GM19438 (cell line): Measurements from ENCODE around the gene CFAP46.
"Not testable (repeated sequence)": the region's sequence is repeated elsewhere in the genome, so short reads cannot be mapped to it uniquely, and the experiment has no call there.

Source experiments
- ATAC-seq: cut with Tn5 transposase; IDR thresholded peaks from one replicate; pipeline ENCODE4 v1.9.1; 2021; ENCODE audit warnings: low read depth; ENCODE audit not compliant: unreplicated experiment

The CFAP46 gene

DNA sequence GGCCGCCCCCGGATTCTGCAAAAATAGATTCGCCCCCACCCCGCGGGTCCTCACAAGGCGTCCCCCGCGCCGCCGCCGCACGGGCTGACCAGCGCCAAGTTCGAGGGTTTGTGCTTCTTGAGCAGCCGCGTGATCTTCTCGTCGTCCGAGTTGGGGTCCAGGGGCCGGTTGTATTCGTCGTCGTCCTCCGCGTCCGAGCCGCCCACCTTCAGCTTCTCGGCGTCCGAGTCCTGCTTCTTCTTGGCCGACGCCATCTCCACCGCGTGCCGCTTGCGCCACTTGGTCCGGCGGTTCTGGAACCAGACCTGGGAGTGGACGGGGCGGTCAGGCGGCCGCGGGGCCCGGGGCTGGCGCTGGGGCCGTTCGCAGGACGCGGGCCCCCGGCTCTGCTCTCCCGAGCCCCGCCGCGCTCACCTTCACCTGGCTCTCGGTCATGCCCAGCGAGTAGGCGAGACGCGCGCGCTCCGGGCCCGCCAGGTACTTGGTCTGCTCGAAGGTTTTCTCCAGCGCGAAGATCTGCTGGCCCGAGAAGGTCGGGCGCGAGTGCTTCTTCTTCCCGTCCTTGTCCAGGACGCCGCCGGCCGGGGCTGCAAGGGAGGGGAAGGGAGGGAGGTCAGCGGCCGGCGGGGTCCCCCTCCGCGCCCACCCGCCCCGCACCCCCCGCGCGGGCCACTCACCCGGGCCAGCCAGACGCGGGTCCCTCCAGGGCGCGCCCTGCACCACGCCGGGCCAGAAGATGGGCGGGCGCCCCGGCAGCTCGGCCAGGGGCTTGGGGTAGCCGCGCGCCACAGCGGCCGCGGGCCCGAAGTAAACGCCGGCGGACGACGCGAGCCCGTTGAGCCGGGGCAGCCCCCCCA is 157.3 kb downstream of the CFAP46 start:
- no peak for ATAC-seq

DNA sequence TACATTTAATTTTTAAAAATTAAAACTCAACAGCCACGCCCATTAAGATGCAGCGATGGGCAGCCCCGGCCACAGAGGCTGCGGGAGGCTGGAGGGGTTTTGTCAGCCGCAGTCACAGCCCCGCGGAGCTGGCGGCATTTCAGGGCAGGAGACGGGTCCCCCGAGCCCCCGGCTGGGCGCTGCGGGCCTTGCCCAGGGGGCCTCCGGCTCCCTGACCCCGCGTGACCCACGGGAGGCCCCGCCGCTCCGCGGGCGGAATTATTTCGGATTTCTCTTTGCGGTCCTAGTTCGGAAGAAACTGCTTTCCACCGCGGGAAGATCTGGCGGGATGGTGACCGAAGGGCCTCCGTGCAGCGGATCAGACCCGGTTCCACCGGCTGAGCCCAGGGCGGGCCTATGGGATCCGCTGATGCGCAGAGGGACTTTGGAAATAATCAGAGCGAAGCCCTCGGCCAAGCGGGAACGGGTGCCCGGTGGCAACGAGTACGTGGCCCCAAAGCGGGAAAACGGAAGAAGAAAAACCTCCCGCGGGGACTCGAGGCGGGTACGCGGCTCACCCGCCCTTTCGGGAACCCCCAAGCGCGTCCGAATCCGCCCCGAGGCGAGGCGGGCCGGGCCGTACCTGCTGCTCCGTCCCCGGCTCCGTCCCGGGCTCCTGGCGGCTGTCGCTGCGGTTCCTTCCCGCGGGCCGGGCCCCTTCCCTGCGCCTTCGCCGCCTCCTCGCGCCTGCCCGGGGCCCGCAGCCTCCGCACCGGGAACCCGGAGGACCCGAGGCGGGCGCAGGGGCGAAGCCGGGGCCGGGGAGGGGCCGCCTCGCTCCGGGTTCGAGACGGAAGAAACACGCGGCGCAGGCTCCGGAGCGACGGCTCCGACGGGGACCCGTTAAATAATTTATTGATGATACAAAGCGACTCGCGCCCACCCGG is 158.2 kb downstream of the CFAP46 start:
- no peak for ATAC-seq

DNA sequence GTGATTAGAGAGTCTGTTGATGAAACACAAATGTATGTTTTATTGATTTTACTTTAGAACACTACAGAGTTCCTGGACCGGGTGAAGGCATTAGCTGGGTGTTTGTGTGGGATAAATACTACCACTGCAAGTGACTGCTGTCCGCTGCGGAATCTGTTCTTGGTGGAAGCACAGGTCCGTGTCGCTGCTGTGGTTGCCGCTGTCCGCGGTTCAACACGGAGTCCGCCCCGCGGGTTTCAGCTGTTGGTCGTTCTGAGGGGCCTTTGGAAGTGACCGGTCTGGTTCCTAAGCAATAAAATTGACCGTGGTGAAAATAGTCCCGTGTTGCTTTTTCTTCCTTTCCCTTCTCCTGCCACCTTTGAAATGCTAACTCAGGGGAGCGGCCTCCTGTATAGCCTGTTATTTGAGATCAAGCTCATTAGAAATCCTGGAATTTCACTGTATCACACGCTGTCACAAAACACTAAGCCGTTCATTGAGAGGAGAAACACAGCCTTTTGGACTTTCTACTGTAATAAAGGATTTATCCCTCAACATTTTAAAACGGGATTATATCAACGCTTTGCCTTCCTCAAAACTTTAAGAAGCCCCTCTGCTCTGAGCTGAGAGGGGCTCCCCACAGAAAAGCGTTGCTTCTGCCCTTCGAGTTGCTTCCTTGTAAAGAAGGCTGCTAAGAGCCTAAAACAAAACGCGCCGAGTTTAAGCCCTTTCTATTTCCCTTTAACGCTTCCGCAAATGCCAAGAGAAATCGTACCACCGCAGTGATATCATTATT is 159.0 kb downstream of the CFAP46 start:
- no peak for ATAC-seq

- ATAC-seq, result no peak
These were observed 160.8 kb downstream of the CFAP46 start for GRCh38 chr10:132781556-132781955.

GRCh38 chr10:132780356-132780755 is 162.0 kb downstream of the CFAP46 start:
- ATAC-seq, result no peak

DNA sequence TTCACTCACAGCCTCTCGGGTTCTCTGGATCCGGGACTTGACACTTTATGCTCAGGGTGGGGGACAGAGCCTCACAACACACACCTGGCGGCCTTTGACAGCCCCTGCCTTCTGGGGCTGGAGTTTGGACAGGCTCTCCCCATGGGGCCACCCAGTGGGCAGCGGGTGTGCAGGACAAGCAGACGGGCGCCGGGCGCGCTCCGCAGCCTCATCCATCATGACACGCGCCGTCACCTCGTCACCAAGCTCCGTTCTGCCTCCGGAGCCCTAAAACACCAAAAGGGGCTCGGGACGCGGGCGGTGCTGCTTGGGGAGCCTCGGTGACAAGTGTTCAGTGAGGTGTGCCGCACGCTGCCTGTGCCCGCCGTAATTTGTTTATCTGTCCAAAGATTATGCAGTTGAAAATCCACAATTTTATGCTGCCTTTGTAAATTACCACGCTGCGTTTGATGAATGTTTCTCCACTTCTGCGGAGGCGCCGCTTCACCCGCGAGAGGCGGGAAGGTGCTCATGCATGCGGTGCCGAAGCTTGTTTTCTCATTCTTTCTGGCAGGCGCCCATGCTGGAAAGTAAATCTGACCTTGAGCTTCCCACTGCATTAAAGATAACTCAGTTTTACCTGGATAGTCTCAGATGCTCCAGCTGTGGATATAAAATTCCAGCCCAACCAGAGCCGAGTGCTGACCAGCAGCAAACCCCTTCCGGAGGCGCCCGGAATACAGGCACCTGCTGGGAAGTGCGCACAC is 162.6 kb downstream of the CFAP46 start:
- no peak for ATAC-seq

DNA sequence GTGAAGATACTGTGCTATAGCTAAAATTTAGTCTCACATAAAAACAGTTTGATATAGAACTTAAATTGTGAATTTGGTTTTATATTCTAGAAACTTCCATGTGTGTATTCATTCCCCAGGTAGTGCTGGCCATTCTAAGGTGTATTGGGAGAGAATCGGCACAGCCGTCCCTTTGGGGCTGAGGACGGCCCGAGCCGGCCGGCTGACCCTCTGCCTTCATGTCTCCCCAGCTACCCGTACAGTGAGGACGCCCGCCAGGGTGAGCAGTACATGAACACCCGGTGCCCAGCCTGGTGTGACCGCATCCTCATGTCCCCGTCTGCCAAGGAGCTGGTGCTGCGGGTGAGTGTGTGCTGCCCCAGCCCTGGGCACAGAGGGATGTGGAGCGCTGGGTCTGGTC is 164.9 kb downstream of the CFAP46 start:
- ATAC-seq, result no peak

DNA sequence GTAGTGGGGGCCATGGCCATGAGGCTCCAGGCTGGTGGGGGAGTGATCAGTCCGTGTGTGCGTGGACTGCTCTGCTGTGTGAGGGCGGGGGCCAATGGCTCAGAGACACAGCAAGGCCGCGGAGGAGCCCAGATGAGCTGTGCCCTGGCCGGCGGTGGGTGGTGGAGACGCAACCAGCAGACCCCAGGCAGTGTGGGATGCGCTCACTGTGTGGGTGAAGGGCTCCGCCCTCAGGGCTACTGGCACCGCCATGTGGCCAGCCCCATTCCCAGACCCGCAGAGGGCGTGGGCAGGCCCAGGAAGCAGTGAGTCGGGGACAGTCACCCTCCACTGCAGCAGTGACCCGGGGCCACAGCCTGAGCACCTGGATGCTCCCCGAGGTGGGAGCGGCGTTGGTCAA is 165.5 kb downstream of the CFAP46 start:
- ATAC-seq, result no peak

DNA sequence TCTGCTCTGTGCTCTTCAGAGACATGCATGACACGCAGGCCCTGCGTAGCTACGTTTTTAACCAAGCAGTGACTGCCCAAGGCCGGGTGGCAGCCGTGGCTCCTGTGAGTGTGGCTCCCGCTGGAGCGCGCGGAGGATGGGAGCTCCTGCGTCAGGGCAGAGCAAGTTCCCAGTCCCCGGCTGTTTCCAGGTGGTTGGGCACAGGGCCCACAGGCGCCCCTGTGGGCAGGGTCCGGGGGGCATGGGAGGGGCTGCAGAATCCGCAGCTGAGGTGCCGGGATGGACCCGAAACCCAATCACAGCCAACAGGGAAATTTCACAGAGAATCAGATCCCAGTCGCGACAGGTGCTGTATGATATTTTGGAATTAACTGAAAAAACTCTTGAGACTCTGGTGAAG is 166.2 kb downstream of the CFAP46 start:
- no peak for ATAC-seq

DNA sequence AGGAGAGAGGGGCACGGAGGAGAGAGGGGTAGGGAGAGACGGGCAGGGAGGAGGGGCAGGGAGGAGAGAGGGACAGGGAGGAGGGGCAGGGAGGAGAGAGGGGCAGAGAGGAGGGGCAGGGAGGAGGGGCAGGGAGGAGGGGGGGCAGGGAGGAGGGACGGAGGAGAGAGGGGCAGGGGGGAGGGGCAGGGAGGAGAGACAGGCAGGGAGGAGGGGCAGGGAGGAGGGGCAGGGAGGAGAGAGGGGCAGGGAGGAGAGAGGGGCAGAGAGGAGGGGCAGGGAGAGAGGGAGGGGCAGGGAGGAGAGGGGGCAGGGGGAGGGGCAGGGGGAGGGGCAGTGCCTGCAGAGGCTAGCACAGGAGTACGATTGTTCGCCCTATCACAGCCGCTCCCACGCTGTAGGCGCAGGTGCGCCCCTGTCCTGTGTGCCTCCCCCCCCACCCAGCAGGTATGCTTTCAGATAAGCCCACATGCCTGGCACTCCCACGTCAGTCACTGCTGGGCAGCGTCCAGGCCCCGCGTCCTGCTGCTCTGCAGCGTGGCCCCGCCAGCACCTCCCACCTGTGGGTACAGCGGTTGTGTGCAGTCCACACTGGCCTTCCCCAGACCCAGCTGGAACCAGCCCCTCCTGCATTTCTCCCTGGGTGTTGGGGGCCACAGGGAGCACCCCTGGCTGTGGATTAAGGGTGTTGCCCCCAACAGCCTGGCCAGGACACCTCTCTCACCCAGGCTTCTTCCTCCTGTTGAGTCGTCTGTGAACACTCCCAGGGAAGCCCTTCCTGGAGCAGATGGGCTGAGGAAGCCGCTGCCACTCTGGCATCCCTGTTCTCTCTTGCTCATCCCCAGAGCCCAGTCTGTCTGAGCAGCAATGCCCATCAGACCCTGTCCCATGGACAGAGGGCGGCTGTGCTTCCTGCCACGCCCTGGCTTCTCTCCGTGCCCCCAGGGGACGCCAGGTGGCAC is 167.2 kb downstream of the CFAP46 start:
- no peak for ATAC-seq

- no peak for ATAC-seq
These were observed 168.0 kb downstream of the CFAP46 start for GRCh38 chr10:132774181-132774901.

GRCh38 chr10:132772816-132773215 is 169.6 kb downstream of the CFAP46 start:
- ATAC-seq, result not testable (repeated sequence)

DNA sequence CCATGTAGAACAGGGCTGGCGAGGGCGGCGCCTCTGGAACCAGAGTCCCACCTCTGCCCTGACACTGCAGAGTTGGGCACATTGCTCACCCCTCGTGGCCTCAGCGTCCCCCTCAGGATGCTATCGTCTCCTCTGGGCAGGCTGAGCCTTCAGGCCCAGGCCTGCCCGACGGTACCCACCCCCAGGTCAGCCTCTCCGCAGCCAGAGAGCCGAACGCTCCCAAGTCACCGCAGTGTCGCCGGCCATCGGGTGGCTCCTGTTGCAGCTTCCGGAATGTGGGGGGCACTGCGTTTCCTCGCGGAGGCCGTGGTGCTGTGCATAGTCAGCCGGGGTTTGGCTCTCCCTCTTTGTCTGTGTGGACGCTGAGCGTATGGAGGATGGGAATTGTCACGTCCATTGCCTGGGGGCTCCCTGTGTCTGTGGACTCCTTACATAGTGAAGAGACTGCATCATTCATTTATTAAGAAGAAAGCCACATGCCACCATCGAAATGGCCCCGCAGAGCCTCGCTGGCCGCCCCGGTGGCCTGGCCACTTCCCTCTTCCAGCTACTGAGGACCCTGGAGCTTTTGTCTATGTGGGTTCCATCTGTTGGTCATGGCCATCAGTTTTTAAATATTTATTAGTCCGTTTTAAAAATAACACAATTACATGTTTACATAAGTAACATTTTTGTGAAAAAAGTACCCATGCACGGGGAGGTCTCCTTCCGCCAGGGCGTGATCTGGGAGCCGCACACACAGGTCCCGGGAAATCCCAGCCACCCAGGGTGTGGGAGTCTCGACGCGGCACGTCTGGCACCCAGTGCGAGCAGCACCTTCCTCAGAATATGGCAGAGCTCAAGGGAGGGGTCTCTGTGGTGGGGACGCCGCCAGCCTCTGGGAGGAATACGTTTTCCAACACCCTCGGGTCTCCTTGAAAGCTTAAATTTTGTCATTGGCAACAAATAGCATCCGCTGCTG is 172.0 kb downstream of the CFAP46 start:
- no peak for ATAC-seq

DNA sequence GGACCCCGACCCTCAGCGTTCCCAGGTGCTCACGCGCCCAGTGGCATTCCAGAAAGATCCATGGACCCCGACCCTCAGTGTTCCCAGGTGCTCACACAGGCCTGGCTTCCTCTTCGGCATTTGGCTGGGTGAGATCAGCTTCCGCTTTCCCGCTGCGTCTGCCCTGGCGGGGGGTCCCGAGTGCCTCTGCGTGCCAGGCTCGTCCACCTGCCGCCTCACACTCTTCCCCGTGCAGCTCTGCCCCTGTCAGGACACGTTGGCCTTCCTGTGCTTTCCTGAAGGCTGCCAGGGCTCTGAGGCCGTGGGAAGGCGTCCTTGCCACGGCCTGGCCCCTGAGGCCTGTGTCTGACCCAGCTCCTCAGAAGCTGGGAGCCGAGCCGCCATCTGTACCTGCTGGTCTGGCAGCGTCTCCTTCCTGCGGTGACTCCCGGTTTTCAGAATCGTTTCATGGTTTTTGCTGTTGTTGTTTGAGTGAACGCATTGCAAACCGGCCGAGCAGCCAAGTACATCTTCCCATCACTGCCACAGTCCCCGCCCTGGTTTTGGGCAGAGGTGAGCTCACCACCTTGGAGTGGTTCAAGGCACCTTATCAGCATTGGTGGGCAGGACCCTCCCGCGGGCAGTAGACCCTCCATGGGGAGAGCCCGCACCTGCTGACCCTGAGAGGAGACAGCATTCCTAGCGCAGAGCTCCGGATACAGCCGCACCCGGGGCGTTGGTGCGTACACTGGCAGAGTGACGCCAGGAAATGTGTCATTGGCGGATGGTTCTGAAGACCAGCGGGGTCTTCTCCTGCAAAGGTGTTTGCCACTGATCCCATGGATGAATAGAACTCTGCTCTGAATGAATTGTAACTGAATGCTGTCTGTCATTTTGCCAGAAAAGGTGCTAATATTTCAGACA is 173.8 kb downstream of the CFAP46 start:
- no peak for ATAC-seq

DNA sequence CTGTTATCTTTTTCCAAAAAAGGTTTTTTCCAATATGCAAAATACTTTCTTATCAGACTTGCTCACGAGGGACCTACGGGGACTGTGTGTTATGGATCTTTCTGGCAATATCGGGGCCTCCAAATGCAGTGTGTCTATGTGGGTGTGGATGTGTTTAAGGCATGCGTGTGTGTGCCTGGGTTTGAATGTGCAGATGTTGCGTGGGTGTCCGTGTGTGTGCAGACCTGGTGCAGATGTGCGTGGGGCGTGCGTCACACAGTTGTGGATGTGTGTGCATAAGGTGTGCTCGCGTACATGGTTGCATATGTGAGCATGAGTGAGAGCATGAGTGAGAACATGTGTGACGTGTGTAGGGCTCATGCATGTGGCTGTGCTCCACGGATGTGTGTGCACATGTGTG is 176.1 kb downstream of the CFAP46 start:
- no peak for ATAC-seq

- no peak for ATAC-seq
These were observed 176.9 kb downstream of the CFAP46 start for GRCh38 chr10:132765435-132765834.
